Endodermal cell (in vitro differentiated cells): Measurements from ENCODE around the gene RAD52. TPM values are rescaled to one million over a fixed set of nuclear protein-coding genes. Genes with fewer than 3 reads are reported as not detected.
A peak's percentile ranks its signal among the peaks of the same experiment; 100 is the strongest.

ENCODE experiments used
- DNase-seq: peaks from one replicate; pipeline ENCODE4 v3.0.0-alpha.2; 2017
- H3K27ac ChIP-seq: 2 replicates; pipeline ENCODE4 v1.5.1; 2013; ENCODE audit warnings: mild to moderate bottlenecking, low read depth, low read length, moderate library complexity
- H3K27me3 ChIP-seq: 2 replicates; pipeline ENCODE4 v1.6.1; 2013; ENCODE audit warnings: mild to moderate bottlenecking, low read length, moderate library complexity; ENCODE audit not compliant: insufficient read depth, control insufficient read depth, poor library complexity, severe bottlenecking
- H3K36me3 ChIP-seq: 2 replicates; pipeline ENCODE4 v1.7.0; 2013; ENCODE audit warnings: mild to moderate bottlenecking, low read length, moderate library complexity; ENCODE audit not compliant: control insufficient read depth, insufficient read depth
- H3K4me1 ChIP-seq: one replicate; pipeline ENCODE4 v1.7.0; 2013; ENCODE audit warnings: low read length; ENCODE audit not compliant: control insufficient read depth, insufficient read depth
- H3K4me3 ChIP-seq: 2 replicates; pipeline ENCODE4 v1.5.1; 2013; ENCODE audit warnings: mild to moderate bottlenecking, low read length, moderate library complexity
- H3K9ac ChIP-seq: 2 replicates; pipeline ENCODE4 v1.6.1; 2013; ENCODE audit warnings: mild to moderate bottlenecking, low read length, moderate library complexity; ENCODE audit not compliant: poor library complexity, severe bottlenecking; ENCODE audit errors: extremely low read depth
- H3K9me3 ChIP-seq: 2 replicates; pipeline ENCODE4 v1.6.1; 2013; ENCODE audit warnings: mild to moderate bottlenecking, low read length, moderate library complexity; ENCODE audit not compliant: control insufficient read depth
- H3K27ac Mint-ChIP-seq: 2 replicates; pipeline ENCODE4 v1.8.0; 2020; ENCODE audit warnings: mixed read lengths
- H3K27me3 Mint-ChIP-seq: 2 replicates; pipeline ENCODE4 v1.8.0; 2021; ENCODE audit warnings: mild to moderate bottlenecking, mixed read lengths; ENCODE audit not compliant: insufficient read depth
- H3K36me3 Mint-ChIP-seq: 2 replicates; pipeline ENCODE4 v1.8.0; 2020; ENCODE audit warnings: low read depth, mixed read lengths
- H3K4me1 Mint-ChIP-seq: 2 replicates; pipeline ENCODE4 v1.8.0; 2020; ENCODE audit warnings: mixed read lengths
- H3K4me3 Mint-ChIP-seq: 2 replicates; pipeline ENCODE4 v1.8.0; 2020; ENCODE audit warnings: mild to moderate bottlenecking, moderate library complexity, mixed read lengths
- H3K9me3 Mint-ChIP-seq: 2 replicates; pipeline ENCODE4 v1.8.0; 2020; ENCODE audit warnings: mild to moderate bottlenecking, mixed read lengths
- CTCF ChIP-seq: fragments of 200-600 bp; sonication (generic); conservative IDR thresholded peaks from 2 replicates; pipeline ENCODE4 v1.5.0; 2021; ENCODE audit warnings: antibody characterized with exemption, mild to moderate bottlenecking
- WGBS, 2 experiments: methylation state at CpG; one replicate each; pipeline versions ENCODE4 v1.1.5 to v1.1.7; 2013; ENCODE audit warnings: missing lambda C conversion rate in 2 of 2, mixed read lengths in 1 of 2; ENCODE audit not compliant: insufficient coverage in 1 of 2, insufficient read length in 1 of 2; 5-methylcytosine and 5-hydroxymethylcytosine counted together
- total RNA-seq, 2 donors: library from RNA; stranded (reverse); fragmentation: NEBNext Ultra II Directional in 1 of 2; extraction: Animal tissue kit (Norgen Biotek cat#: 25700) in 1 of 2; gene quantifications; 2 replicates in 1 of 2; 3 replicates in 1 of 2; pipeline ENCODE4 v1.2.1, GENCODE V29; 2021

The RAD52 gene
- total RNA-seq, 2 donors from 2014 or later = 24.3 to 35.1 TPM

- Mint-ChIP-seq H3K27ac (no peak overlapping the region), H3K27me3 (no peaks in the 10 kb centered on the region), H3K4me3 (no peak overlapping the region), H3K9me3 (no peaks in the 10 kb centered on the region), H3K4me1 (peaks cover 27% of the 10 kb centered on the region), H3K36me3 (peaks cover 7% of the 10 kb centered on the region)
- H3K4me1 ChIP-seq = peaks cover 3% of the 10 kb centered on the region
- DNase-seq = no peak
- no peaks in the 10 kb centered on the region for H3K27me3 ChIP-seq
- 86 to 100% methylated on average over 2 to 4 of the region's 4 CpGs for WGBS, 2 experiments
- no peaks in the 10 kb centered on the region for H3K9me3 ChIP-seq
- H3K4me3 ChIP-seq = peak overlapping the region; percentile 6
- H3K9ac ChIP-seq = no peak overlapping the region
- no peaks in the 10 kb centered on the region for H3K36me3 ChIP-seq
- H3K27ac ChIP-seq = no peak overlapping the region
- TF ChIP-seq CTCF = no peak
These were observed 39.2 kb upstream of the RAD52 start for GRCh38 chr12:988646-989045.

GRCh38 chr12:981961-982360 lies 32.5 kb upstream of the RAD52 start:
- Mint-ChIP-seq H3K4me3 (no peak overlapping the region), H3K9me3 (no peaks in the 10 kb centered on the region), H3K27me3 (no peaks in the 10 kb centered on the region), H3K27ac (no peak overlapping the region), H3K36me3 (peaks cover 9% of the 10 kb centered on the region), H3K4me1 (peaks cover 5% of the 10 kb centered on the region)
- Histone ChIP-seq H3K4me3 (no peak overlapping the region), H3K9ac (no peak overlapping the region), H3K4me1 (no peaks in the 10 kb centered on the region), H3K27me3 (no peaks in the 10 kb centered on the region), H3K9me3 (no peaks in the 10 kb centered on the region), H3K27ac (no peak overlapping the region), H3K36me3 (no peaks in the 10 kb centered on the region)
- DNase-seq = no peak
- WGBS, 2 experiments = 92 to 94% methylated on average over 2 to 3 of the region's 3 CpGs
- no peak for TF ChIP-seq CTCF

GRCh38 chr12:981176-981828 lies 31.8 kb upstream of the RAD52 start:
- H3K4me3 Mint-ChIP-seq = no peak overlapping the region
- H3K9ac ChIP-seq = no peak overlapping the region
- no peaks in the 10 kb centered on the region for H3K27me3 Mint-ChIP-seq
- peaks cover 5% of the 10 kb centered on the region for H3K36me3 Mint-ChIP-seq
- H3K27ac Mint-ChIP-seq = no peak overlapping the region
- H3K36me3 ChIP-seq = no peaks in the 10 kb centered on the region
- no peaks in the 10 kb centered on the region for H3K4me1 ChIP-seq
- WGBS, 2 experiments = 95 to 98% methylated on average over 5 to 7 of the region's 8 CpGs
- peaks cover 5% of the 10 kb centered on the region for H3K4me1 Mint-ChIP-seq
- no peak overlapping the region for H3K4me3 ChIP-seq
- no peaks in the 10 kb centered on the region for H3K9me3 Mint-ChIP-seq
- H3K27me3 ChIP-seq = no peaks in the 10 kb centered on the region
- no peaks in the 10 kb centered on the region for H3K9me3 ChIP-seq
- TF ChIP-seq CTCF = no peak
- no peak for DNase-seq
- H3K27ac ChIP-seq = no peak overlapping the region
